ENCODE data around the gene NAV2.
"Not testable (repeated sequence)": the region's sequence is repeated elsewhere in the genome, so short reads cannot be mapped to it uniquely, and the experiment has no call there.

The NAV2 gene

GRCh38 chr11:19985111-19985510, 272.5 kb downstream of the NAV2 start:
- no peak for DNase-seq

DNA sequence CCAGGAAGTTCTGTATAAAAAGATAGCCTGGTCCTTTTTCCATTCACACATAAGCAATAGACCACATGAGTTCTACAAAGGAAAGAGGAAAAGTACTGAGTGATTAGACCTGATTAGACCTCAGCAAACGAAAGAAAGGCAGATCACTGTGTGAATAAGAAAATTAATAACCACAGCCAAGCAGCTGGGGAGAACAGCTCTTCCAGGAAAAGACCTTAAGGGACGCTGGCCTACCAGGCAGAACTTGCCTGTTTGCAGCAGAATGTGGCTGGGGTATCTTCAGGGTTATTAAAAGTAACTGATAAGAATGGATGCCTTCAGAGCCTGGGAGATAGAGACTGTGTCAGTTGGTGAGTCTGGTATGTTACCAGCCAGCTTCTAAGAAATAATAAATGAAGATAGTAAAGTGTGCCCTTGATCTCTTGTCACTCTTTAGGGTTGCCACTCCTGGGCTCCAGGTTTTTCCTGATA, 274.7 kb downstream of the NAV2 start:
- DNase-seq, result no peak

GRCh38 chr11:19988598-19988997, 276.0 kb downstream of the NAV2 start:
- no peak for DNase-seq

DNA sequence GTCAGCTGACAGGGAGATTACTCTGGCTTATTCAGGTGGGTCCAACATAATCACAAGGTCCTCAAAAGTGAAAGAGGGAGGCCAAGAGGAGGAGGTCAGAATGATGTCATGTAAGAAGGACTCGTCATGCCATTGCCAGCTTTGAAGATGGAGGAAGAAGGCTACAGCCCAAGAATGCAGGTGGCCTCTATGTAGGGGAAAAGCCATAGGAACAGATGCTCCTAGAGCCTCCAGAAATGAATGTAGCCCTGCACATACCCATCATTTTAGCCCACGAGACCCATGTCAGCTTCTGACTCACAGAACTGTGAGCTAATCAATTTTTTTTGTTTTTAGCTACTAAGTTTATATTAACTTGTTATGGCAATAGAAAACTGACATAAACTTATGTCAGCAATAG, 276.6 kb downstream of the NAV2 start:
- DNase-seq, result no peak

GRCh38 chr11:19992162-19992561, 279.5 kb downstream of the NAV2 start:
- DNase-seq, result no peak

DNA sequence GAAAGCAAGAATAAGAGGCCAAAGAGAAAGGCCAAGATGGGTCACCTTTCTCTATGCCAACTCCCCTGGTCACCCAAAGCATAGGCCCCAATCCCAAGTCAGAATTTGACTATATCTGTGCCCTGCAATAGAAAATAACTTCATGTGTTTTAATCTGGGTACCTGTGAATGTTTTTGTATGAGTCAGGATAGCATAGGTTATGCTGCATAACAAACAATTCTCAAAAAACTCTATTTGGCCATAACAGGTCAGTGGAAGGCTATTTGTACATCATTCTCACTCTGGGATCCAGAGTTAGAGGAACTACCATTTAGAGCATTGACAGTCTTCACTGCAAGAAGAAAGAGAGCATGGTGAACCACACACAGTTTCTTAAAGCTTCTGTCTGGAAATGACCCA, 280.4 kb downstream of the NAV2 start:
- DNase-seq, result no peak

DNA sequence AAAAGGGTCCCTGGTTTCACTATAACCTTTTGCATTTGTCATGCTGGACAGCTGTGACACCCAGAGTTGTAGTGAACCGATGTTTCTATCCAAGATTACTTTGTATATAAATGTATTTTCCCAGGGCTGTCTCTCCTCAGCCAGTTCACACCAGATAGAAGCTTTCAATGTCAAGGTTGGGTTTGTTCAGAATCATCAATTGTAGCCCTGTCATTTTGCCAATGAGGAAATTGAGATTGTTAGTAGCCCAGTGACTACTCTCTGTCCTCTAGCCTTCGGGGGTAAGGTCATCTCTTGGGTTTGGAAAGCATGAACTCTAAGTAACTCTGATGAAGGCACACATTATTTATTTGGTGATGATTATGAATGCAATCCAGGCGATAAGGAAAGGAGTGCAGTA, 282.0 kb downstream of the NAV2 start:
- no peak for DNase-seq

DNA sequence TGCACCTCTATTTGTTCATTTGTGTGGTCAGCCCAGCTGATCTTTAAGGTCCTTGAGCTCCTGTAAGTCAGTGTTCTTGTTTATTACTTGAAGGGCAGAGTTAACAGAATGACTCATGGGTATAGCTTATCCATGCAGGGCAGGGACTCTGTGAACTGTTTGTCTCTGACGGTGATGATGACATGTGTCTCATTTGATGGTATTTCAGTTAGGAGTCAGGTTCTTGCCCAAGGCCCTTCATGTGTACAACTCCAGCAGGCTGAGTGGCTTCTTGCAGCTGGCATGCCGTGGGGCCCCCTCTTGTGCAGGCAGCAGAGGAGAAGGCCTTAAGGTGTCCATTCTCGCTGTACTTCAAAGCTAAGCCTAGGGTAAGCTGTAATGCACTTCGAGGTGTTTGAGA, 282.5 kb downstream of the NAV2 start:
- DNase-seq, result no peak

DNA sequence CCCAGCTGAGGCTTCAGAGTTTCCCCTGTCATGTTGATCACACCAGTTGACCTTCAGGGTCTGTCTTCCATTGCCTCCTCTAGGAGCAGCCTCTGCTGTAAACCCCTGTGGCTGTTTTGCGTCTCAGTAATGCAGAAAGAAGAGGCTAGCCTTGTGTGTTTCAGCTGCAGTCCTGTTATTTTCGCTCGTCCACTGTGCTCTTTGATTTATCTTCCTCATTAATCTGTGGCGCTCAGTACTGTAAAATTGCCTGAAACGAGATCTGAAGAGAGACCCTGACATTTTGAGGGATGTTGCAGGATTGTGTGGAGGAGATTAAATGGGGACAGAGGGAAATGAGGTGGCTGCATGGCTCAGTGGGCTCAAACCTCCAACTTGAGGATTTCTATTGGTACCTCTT, 283.9 kb downstream of the NAV2 start:
- DNase-seq, result no peak

DNA sequence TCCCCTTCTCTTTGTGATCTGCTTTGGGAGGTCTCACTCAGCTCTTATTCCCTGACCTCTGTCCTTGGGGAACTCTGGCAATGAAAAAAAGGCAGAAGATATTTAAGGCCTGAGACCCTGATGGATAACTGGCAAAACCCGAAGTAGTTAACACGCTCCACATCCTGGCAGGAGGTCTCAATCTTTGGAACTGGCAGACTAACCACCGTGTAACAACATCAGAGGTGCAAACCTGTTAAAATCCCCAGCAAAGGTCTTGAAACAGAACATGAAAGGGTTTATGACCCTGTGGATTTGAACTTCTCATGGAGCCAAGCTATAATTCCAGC, 287.3 kb downstream of the NAV2 start:
- DNase-seq, result no peak

DNA sequence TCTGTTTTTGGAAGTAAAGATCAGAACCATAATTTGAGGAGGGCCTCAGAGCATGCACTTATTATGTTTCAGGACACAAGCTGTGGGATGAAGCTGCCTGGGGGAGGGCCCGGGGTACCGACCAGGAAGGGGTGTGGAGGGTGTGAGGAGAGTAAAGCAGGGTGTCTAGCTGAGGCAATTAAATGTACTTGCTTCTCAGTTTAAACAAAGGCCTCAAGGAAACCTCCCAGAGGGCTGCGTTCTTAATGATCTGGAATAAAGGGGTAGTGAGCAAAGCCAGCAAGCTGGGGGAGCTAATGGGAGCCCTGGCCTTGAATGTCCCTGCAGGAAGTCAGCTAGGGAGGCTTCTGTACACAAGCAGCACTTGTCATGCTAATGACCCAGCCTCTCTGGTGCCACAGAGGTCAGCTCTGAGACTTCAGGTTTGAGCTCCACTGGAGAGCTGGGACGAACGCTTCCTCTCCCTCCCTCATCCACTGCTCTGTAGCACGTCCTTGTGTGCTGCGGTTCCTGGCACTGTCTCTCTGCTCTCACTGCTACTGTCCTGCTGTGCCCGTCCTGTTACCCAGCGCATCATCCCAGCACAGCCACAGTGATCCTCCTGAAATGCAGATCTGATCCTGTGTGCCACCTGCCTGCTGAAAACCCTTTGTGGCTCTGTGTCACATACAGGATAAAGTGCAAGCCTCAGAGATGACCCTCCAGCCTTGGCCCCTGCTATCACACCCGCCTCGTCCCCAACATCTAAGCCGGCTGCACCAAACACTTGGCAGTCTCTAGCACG, 287.9 kb downstream of the NAV2 start:
- no peak for DNase-seq

GRCh38 chr11:20002312-20003216, 289.9 kb downstream of the NAV2 start:
- DNase-seq, result no peak

GRCh38 chr11:20003351-20003750, 290.7 kb downstream of the NAV2 start:
- DNase-seq, result no peak

GRCh38 chr11:20004866-20005265, 292.2 kb downstream of the NAV2 start:
- no peak for DNase-seq

GRCh38 chr11:20005747-20006146, 293.1 kb downstream of the NAV2 start:
- no peak for DNase-seq

DNA sequence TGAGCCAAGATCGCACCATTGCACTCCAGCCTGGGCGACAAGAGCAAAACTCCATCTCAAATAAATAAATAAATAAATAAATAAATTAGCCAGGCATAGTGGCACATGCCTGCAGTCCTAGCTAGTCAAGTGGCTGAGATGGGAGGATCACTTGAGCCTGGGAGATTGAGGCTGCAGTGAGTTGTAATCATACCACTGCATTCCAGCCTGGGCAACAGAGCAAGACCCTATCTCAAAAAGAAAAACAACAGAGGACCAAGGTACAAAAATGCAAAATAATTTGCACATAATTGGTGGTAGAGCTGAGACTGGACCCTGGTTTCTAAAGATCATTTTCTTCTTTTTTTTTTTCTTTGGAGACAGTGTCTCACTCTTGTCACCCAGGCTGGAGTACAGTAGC, 294.0 kb downstream of the NAV2 start:
- DNase-seq, result not testable (repeated sequence)

DNA sequence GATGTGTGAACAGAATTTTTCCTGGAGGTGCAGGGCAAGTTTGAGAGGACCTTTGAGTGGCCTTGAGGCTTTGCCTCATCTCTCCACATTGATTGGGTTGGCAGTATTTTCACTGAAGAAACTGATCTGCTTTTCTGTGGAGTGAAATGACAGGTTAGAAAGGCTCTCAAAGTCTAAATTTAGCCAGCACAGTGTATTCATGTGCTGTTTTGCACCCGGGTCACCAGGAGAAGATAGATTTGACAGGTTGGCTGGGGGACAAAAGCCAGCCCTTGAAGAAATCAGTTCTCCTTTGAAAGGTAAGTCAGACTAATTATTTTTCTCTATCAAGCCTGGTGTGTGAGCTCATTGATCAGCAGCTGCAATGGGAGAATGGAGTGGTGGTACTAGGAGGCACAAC, 294.7 kb downstream of the NAV2 start:
- DNase-seq, result no peak

DNA sequence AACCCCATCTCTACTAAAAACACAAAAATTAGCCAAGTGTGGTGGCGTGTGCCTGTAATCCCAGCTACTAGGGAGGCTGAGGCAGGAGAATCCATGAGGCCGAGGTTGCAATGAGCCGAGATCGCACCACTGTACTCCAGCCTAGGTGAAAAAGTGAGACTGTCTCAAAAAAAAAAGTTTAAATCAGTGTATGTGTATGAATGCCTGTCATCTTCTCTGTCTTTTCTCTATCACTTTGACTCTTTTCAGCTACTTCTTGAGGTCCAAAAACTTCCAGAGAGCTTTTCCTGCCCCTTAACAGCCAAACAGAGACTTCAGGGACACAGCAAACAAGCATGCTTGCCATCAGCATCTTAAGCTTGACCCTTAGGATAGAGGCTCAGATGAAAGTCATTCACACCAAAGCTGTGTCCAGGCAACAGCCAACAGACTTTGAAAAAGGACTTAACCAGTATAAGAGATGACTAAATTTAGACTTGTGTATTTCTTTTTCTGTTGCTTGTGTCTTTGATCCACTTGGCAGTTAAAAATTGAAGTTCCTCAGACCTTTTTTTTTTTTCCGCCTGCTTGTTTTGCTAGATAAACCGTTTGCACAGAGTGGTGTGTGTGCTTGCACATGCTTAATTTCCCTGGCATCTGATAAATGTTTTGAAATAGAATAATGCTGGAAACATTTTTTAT, 295.7 kb downstream of the NAV2 start:
- no peak for DNase-seq

GRCh38 chr11:20008871-20009644, 296.4 kb downstream of the NAV2 start:
- DNase-seq, result no peak

DNA sequence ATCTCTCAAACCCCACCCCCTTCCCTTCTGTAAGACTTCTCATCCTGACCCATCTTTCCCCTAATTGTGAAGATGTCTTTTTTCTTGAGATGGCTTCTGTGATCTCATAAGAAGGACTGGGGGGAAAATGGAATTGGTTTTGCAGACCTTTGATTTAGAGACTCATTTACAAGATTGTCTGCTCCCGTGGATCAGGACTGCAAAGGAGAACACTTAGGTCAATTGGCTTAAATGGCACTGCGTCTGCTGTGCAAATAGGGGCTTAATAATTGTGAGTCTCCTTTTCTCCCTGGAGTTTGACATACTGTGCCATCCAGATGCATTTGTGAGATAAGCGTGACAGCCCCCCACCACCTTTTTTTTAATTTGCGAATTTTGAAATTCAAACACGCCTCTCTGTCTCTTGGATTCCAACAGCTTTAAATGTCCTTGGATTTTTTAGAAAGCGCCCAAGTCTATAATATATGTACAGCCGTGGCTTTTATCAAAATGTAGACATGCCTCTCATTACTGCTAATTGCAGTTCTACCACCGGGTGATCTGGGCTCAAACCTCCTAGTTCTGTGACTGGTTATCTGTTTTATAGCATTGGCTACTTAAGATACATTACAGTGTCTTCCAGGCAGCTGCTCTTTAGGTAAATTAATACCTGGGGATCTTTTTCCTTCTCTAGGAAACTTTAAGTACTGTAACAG, 297.7 kb downstream of the NAV2 start:
- no peak for DNase-seq

- no peak for DNase-seq
Measured at GRCh38 chr11:20010851-20011225, 298.2 kb downstream of the NAV2 start.

- DNase-seq, result no peak
Measured at GRCh38 chr11:20011307-20011951, 298.8 kb downstream of the NAV2 start.

Data from stimulated activated CD4-positive, alpha-beta T cell treated with anti-CD3 and anti-CD28 coated beads, Interleukin-15, amount 100 ng/mL, for 24 hours (primary cell).